ENCODE results near the gene POLK. TPM values are rescaled to one million over a fixed set of nuclear protein-coding genes. Genes with fewer than 3 reads are reported as not detected.
A peak's percentile ranks its signal among the peaks of the same experiment; 100 is the strongest.

The POLK gene
- total RNA-seq, 1 donor from 2014 or later = 27.6 TPM

GRCh38 chr5:75507841-75508240 is 3.9 kb upstream of the POLK start:
- Mint-ChIP-seq H3K4me3 (ENCODE audit: unreplicated experiment) (no peak overlapping the region), H3K36me3 (ENCODE audit: low read depth, unreplicated experiment) (no peaks in the 10 kb centered on the region), H3K4me1 (ENCODE audit: low read depth, unreplicated experiment) (peaks cover 15% of the 10 kb centered on the region), H3K27me3 (ENCODE audit: low read depth, unreplicated experiment) (no peaks in the 10 kb centered on the region), H3K27ac (ENCODE audit: unreplicated experiment) (no peak overlapping the region), H3K9me3 (ENCODE audit: unreplicated experiment) (no peaks in the 10 kb centered on the region)
- Histone ChIP-seq H3K27me3 (ENCODE audit: insufficient read depth, low read length) (no peaks in the 10 kb centered on the region), H3K36me3 (ENCODE audit: insufficient read depth, low read length) (no peaks in the 10 kb centered on the region), H3K79me2 (ENCODE audit: insufficient read depth, low read length) (peaks cover 72% of the 10 kb centered on the region), H3K27ac (ENCODE audit: low read depth, low read length) (no peak overlapping the region), H3K9me3 (ENCODE audit: insufficient read depth, low read depth, low read length) (no peaks in the 10 kb centered on the region), H3K4me2 (ENCODE audit: low read length) (no peak overlapping the region), H3K4me3 (ENCODE audit: insufficient read depth, low read depth, low read length) (no peak overlapping the region), H4K20me1 (ENCODE audit: insufficient read depth, low read length) (peaks cover 37% of the 10 kb centered on the region), H2AFZ (ENCODE audit: low read depth, low read length) (no peak overlapping the region), H3K9ac (ENCODE audit: low read length) (no peak overlapping the region), H3K4me1 (ENCODE audit: insufficient read depth, low read length) (no peaks in the 10 kb centered on the region)
- TF ChIP-seq CTCF (IDR thresholded peaks at IDR 0.05; ENCODE audit: insufficient read depth, low read depth, low read length) (no peak), EZH2 (IDR thresholded peaks at IDR 0.05; ENCODE audit: insufficient read depth, low read length) (no peak)
- no peak for DNase-seq (ENCODE audit: low read depth)
- FAIRE-seq = no peak

DNA sequence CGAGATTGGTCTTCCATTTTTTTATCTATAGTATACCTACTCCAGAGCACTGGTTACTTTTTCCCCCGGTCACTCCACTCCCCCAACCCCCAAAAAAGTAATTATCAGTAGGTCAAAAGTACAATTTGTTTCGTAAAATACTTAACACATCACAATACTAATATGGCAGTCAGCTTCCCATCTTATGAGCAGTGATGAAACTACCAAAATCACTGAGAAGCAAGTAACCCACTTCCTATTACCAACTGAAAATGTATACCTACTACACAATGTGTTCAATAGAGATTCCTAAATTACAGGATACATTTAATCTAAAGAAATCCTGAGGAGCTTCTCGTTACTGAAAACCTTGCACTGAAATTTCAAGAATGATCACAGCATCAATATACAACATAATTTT is 2.1 kb upstream of the POLK start:
- Histone ChIP-seq H4K20me1 (ENCODE audit: insufficient read depth, low read length) (peaks cover 37% of the 10 kb centered on the region), H3K27ac (ENCODE audit: low read depth, low read length) (no peak overlapping the region), H3K4me2 (ENCODE audit: low read length) (peak overlapping the region; percentile 94), H3K27me3 (ENCODE audit: insufficient read depth, low read length) (no peaks in the 10 kb centered on the region), H3K9me3 (ENCODE audit: insufficient read depth, low read depth, low read length) (no peaks in the 10 kb centered on the region), H3K36me3 (ENCODE audit: insufficient read depth, low read length) (no peaks in the 10 kb centered on the region), H3K79me2 (ENCODE audit: insufficient read depth, low read length) (peaks cover 86% of the 10 kb centered on the region), H3K4me1 (ENCODE audit: insufficient read depth, low read length) (no peaks in the 10 kb centered on the region), H3K9ac (ENCODE audit: low read length) (peak overlapping the region; percentile 86), H2AFZ (ENCODE audit: low read depth, low read length) (no peak overlapping the region), H3K4me3 (ENCODE audit: insufficient read depth, low read depth, low read length) (peak overlapping the region; percentile 91)
- peak overlapping the region; percentile 72 for H3K27ac Mint-ChIP-seq (ENCODE audit: unreplicated experiment)
- H3K36me3 Mint-ChIP-seq (ENCODE audit: low read depth, unreplicated experiment) = no peaks in the 10 kb centered on the region
- no peak for FAIRE-seq
- no peaks in the 10 kb centered on the region for H3K9me3 Mint-ChIP-seq (ENCODE audit: unreplicated experiment)
- H3K27me3 Mint-ChIP-seq (ENCODE audit: low read depth, unreplicated experiment) = no peaks in the 10 kb centered on the region
- TF ChIP-seq CTCF (IDR thresholded peaks at IDR 0.05; ENCODE audit: insufficient read depth, low read depth, low read length) = no peak
- TF ChIP-seq EZH2 (IDR thresholded peaks at IDR 0.05; ENCODE audit: insufficient read depth, low read length) = no peak
- H3K4me3 Mint-ChIP-seq (ENCODE audit: unreplicated experiment) = peak overlapping the region; percentile 97
- H3K4me1 Mint-ChIP-seq (ENCODE audit: low read depth, unreplicated experiment) = peaks cover 23% of the 10 kb centered on the region
- DNase-seq (ENCODE audit: low read depth) = no peak

DNA sequence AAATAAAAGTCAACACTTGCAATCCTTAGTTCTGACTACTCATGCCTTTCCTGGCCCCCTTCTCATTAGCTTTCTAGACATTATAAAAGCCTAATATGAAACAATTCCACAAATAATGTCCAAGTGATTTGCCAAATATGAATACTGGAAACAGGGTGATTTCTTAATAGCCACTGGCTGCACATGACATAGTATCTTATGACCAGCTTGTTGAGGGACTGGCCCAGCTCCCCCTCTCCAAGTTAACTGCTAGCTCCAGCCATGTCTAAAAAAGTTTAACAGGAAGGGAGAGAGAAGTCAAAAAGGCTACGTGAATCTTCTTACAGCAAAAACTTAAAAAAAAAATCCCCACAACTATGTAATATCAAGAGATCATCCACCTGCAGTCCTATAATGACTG is 1.7 kb upstream of the POLK start:
- no peaks in the 10 kb centered on the region for H3K27me3 Mint-ChIP-seq (ENCODE audit: low read depth, unreplicated experiment)
- Histone ChIP-seq H3K4me2 (ENCODE audit: low read length) (peak overlapping the region; percentile 94), H3K79me2 (ENCODE audit: insufficient read depth, low read length) (peaks cover 90% of the 10 kb centered on the region), H3K9ac (ENCODE audit: low read length) (peak overlapping the region; percentile 86), H3K27me3 (ENCODE audit: insufficient read depth, low read length) (no peaks in the 10 kb centered on the region), H3K4me3 (ENCODE audit: insufficient read depth, low read depth, low read length) (peak overlapping the region; percentile 91), H4K20me1 (ENCODE audit: insufficient read depth, low read length) (peaks cover 37% of the 10 kb centered on the region), H2AFZ (ENCODE audit: low read depth, low read length) (no peak overlapping the region), H3K9me3 (ENCODE audit: insufficient read depth, low read depth, low read length) (no peaks in the 10 kb centered on the region), H3K4me1 (ENCODE audit: insufficient read depth, low read length) (no peaks in the 10 kb centered on the region), H3K27ac (ENCODE audit: low read depth, low read length) (no peak overlapping the region), H3K36me3 (ENCODE audit: insufficient read depth, low read length) (no peaks in the 10 kb centered on the region)
- peaks cover 23% of the 10 kb centered on the region for H3K4me1 Mint-ChIP-seq (ENCODE audit: low read depth, unreplicated experiment)
- peak; percentile 43 for DNase-seq (ENCODE audit: low read depth)
- peak overlapping the region; percentile 97 for H3K4me3 Mint-ChIP-seq (ENCODE audit: unreplicated experiment)
- no peaks in the 10 kb centered on the region for H3K9me3 Mint-ChIP-seq (ENCODE audit: unreplicated experiment)
- no peaks in the 10 kb centered on the region for H3K36me3 Mint-ChIP-seq (ENCODE audit: low read depth, unreplicated experiment)
- H3K27ac Mint-ChIP-seq (ENCODE audit: unreplicated experiment) = peak overlapping the region; percentile 72
- no peak for TF ChIP-seq CTCF (IDR thresholded peaks at IDR 0.05; ENCODE audit: insufficient read depth, low read depth, low read length)
- TF ChIP-seq EZH2 (IDR thresholded peaks at IDR 0.05; ENCODE audit: insufficient read depth, low read length) = no peak
- no peak for FAIRE-seq

Measured in astrocyte (in vitro differentiated cells and primary cell).